Sigmoid colon (tissue), 4 donors: Measurements from ENCODE around the gene ALB.

Experiments used
- CTCF ChIP-seq, 4 experiments: fragments of 450-650 bp in 3 of 4; fragments of 200-600 bp in 1 of 4; IDR thresholded peaks; one replicate each; pipeline ENCODE4 v1.5.1; 2016 to 2019; ENCODE audit warnings: antibody characterized with exemption in 4 of 4, mild to moderate bottlenecking in 3 of 4, moderate library complexity in 2 of 4
- EP300 ChIP-seq, 4 donors: sonication (generic); formaldehyde crosslinking; IDR thresholded peaks; one replicate each; pipeline ENCODE4 v1.6.1; 2017; ENCODE audit warnings: antibody characterized with exemption in 4 of 4
- POLR2A ChIP-seq, 2 donors: fragments of 450-650 bp; IDR thresholded peaks; one replicate each; pipeline ENCODE4 v1.6.1; 2016; ENCODE audit warnings: antibody characterized with exemption in 2 of 2, mild to moderate bottlenecking in 2 of 2, moderate library complexity in 2 of 2

DNA sequence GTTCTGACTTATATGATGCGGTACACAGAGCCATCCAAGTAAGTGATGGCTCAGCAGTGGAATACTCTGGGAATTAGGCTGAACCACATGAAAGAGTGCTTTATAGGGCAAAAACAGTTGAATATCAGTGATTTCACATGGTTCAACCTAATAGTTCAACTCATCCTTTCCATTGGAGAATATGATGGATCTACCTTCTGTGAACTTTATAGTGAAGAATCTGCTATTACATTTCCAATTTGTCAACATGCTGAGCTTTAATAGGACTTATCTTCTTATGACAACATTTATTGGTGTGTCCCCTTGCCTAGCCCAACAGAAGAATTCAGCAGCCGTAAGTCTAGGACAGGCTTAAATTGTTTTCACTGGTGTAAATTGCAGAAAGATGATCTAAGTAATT, 16.5 kb downstream of the ALB start:
- no peak for TF ChIP-seq POLR2A (IDR thresholded peaks at IDR 0.05)
- no peak for TF ChIP-seq CTCF (IDR thresholded peaks at IDR 0.05)
- no peak for TF ChIP-seq EP300 (IDR thresholded peaks at IDR 0.05)
